GM21515 (cell line): ENCODE results near the gene SECTM1.
"Not testable (repeated sequence)": the region's sequence is repeated elsewhere in the genome, so short reads cannot be mapped to it uniquely, and the experiment has no call there.

Experiments used
- ATAC-seq: cut with Tn5 transposase; IDR thresholded peaks from one replicate; pipeline ENCODE4 v1.9.1; 2021; ENCODE audit not compliant: unreplicated experiment

Gene SECTM1

DNA sequence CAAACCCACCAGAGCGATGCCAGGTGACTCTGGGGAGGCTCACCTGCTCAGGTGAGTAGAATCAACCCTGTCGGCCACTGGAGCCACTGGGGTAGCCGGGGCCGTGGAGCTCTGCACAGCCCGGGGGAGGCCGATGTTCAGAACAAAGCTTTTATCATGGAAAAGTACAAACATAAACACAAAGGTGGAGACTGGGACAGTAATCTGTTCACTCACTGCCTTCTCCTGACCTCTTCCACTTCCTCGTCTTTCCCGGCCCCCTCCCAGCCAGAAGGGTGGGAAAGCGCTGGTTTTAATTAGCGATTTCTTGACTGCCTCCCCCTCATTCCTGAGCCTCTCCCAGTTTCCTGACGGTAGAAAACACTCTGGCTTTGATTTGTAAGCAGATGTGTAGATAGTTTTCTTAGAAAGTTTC lies 15.7 kb upstream of the SECTM1 start:
- no peak for ATAC-seq

DNA sequence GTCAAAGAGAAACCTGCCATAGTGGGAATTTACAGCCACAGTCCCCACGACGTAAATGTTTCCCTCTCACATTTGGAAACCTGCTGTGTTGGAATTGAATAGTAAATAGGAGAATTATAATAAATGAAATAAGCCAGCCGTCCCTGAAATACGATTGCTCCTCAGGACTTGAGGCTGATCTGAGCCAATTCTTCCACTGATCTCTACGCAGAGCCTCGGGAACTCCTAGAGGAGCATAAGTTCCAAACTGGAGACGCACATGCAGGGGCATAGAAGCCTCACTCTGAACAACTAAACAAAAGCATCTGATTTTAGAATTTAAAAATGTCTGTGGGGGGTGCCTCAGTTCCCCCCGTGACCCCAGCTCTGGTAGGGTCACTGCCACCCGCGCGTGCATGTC lies 15.3 kb upstream of the SECTM1 start:
- ATAC-seq = no peak

DNA sequence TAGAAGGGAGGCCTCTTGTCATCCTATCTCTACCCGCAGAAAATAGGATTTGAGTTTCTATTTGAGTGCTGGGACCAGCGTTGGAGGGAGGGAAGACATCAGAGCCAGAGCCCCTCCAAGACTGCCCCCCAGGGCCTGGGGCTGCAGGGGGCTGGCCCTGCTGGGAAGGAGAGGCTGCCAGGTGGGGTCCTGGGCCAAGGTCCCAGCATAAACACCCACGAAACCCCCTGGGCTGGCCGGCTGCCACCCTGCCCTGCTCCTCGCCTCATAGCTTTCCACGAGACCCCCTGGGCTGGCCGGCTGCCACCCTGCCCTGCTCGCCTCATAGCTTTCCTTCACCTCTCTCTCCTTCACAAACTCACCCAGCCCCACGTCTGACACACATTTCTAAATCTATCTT lies 14.9 kb upstream of the SECTM1 start:
- ATAC-seq = no peak

DNA sequence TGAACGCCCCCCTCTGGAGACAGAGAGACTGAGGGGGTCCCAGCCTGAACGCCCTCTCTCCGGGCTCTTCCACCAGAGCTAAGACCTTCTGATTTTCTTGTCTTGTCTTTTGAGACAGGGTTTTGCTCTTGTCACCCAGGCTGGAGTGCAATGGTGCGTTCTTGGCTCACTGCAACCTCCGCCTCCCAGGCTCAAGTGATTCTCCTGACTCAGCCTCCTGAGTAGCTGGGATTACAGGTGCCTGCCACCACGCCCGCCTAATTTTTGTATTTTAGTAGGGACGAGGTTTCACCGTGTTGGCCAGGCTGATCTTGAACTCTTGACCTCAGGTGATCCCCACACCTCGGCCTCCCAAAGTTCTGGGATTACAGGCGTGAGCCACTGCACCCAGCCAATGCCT lies 14.4 kb upstream of the SECTM1 start:
- not testable (repeated sequence) for ATAC-seq

GRCh38 chr17:82346342-82347300 lies 13.1 kb upstream of the SECTM1 start:
- no peak for ATAC-seq

- ATAC-seq = no peak
Observed at GRCh38 chr17:82345151-82345976, 11.8 kb upstream of the SECTM1 start.

DNA sequence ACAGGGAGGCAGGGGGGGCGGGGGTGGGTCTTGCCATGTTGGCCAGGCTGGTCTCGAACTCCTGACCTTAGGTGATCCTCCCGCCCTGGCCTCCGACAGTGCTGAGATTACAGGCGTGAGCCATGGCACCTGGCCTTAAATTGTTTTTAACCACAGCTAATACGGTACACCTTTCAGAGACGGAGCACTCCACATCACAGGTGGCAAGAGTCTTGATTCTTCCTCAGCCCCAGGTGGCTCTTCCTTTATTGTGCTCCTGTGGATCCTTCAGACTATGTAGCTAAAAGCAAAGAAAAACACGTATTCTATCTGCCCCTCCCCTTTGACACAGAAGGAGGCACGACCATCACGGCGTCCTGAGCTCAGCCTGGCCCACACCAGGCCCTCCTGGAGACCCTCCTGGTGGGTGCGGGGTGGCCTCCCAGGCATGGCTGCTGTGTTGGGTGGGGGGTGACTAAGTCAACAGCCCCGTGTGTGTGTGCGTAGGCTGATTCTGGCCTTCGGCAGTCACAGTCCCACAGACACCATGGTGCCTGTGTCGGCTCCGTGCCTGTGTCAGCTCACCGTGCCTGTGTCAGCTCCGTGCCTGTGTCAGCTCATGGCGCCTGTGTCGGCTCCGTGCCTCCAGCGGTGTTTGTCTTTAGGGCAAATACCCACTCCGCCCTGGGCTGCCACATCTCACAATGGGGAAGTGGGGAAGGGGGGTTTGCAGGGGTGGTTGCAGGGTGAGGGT lies 10.8 kb upstream of the SECTM1 start:
- no peak for ATAC-seq

DNA sequence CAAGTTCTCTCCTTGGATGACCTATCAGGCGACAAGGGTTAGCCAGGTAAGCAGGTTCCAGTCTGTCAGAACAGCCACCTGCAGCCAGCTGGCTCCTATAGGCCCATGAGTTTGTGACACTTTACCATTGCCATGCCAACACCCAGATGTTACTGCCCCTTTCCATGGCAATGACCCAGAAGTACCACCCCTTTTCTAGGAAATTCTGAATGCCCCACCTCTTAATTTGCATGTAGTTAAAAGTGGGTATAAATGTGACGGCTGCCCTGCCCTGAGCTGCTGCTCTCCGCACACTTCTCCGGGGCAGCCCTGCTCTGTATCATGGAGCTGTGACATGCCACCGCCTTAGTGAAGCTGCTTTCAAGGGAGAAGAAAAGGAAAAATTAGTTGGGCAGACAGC lies 10.0 kb upstream of the SECTM1 start:
- no peak for ATAC-seq

GRCh38 chr17:82342361-82343079 lies 9.0 kb upstream of the SECTM1 start:
- no peak for ATAC-seq

GRCh38 chr17:82339634-82340580 lies 6.3 kb upstream of the SECTM1 start:
- ATAC-seq = no peak

- ATAC-seq = no peak
Observed at GRCh38 chr17:82338858-82339633, 5.5 kb upstream of the SECTM1 start.

DNA sequence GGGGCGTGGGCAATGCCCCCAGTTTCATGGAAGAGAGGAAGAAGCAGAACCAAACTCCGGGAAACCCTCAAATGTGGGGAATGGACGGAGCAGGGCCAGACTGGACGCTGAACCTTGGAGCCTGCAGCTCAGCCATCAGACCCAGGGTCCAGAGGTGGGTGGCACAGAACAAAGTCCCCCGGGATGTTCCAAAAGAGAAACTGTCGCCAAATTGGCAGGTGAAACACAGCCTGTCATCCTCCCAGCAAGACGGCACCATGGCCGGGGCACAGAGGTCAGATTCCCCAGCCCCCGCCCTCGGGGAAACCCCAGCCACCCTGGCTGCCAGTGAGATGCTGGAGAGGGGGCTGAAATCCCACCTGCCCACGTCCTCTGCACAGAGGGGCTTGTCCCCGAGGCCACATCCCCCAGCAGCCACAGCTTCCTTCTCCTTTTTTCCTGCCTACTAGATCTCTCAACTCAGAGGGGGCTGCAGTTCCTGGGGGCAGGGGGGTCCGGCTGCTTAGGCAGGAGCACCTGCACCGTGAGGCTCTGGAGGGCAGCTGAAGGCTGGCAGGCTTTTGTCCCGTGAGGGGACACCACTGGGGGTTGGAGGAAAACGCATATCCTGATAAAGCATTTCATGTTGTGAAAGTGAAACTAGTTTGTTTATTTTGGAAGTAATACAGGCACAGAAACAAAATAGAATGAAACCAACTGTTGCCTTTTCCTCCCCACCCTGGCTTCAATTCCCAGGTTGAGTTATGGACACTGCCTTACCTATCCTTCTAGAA lies 1.2 kb upstream of the SECTM1 start:
- no peak for ATAC-seq

DNA sequence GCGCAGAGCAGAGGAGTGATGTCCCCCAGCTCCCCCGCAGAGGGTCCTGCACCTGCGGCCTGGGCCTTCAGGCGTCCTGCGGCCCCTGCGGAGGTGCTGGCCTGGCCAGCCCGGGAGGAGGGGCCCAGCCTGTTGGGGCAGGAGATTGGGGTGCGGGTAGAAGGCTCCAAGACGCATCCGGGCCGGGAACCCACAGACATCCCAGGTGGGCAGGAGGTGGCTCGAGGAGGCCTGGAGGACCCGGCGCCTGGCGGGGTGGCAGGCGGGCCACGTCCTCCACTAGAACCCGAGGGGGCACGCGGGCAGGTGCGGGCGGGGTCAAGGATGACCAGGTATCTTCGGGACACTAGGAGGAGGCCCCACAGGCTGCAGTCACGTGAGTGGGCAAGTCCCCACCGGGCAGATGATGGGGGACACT lies 647 bp upstream of the SECTM1 start:
- no peak for ATAC-seq

- no peak for ATAC-seq
Observed at GRCh38 chr17:82332669-82333278, 792 bp downstream of the SECTM1 start.

DNA sequence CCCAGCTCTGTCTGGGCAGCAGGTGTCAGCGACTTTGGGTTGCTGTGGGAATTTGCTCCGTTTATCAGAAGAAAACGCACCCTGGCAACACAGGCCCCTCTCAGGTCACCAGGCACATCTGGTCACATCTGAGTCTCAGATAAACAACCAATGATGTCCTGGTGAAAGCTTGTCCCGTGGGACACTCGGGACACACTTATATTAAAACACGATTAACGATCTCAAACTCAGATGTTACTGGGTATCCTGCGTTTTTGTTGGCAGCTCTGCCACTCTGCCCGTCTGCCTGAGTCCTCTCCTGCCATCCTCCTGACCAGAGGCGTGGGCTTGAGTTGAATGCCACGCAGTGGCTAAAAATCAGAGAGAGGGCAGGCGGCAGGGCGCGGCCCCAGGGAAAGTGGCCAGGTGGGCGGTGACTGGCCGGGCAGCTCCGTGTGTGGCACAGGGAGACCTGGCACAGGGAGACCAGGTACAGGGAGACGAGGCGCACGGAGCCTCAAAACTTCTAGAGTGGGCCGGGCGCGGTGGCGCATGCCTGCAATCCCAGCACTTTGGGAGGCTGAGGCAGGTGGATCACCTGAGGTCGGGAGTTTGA lies 2.1 kb downstream of the SECTM1 start:
- ATAC-seq = no peak

DNA sequence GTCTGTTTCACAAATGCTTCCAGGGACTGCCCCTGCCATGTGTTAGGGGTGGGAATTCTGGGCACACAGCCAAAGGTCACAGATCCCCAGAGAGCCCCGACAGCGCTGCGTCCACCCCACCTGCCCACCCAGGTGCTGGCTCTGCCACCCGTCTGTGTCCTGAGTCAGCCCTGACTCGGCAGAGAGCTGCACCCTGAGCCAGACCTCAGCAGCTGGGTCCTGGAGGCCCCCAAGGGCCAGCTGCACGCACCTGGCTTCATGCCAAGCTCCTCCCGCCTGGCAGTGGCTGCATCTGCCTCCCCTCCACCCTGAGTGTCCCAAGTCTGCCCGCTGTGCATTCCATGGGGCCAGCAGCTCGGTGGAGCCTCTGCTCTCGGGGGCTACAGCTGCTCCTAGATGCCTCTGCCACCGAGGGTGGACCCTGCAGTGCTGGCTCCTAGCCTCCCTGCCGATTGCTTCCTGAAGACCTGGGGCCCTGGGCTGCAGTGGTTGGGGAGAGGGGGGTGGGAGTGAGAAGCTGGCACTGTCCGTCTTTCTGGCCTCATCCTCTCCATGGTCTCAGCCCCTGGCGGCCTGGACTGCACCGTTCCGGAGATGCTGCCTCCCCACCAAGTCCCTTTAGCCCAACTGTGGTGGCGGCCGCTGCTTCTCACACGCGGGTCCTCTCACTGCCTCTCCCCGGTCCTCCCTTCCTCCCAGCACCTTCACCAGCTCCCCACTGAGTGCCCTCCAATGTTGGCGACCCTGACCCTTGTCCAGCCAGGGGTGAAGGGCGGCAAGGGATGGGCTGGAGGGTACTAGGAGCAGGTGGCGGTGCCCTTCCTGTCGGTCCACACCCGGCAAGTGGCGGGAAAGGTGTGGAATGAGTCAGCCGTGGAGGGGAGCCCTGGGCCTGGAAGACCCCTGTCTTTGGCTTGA lies 3.0 kb downstream of the SECTM1 start:
- no peak for ATAC-seq
